22Rv1 (cell line): ENCODE measurements around the gene ACD.
A peak's percentile ranks its signal among the peaks of the same experiment; 100 is the strongest.

ENCODE experiments used
- H3K27ac ChIP-seq: fragments of 450-650 bp; 2 replicates; pipeline ENCODE4 v1.5.1; 2017
- ZFX ChIP-seq: fragments of 450-650 bp; IDR thresholded peaks from 2 replicates; pipeline ENCODE4 v1.6.1; 2017; ENCODE audit warnings: antibody characterized with exemption, borderline replicate concordance
- TF ChIP-seq, protein P1 (sequence below): fragments of 450-650 bp; IDR thresholded peaks from 2 replicates; pipeline ENCODE4 v1.5.1; 2017; ENCODE audit warnings: mild to moderate bottlenecking

The ACD gene

DNA sequence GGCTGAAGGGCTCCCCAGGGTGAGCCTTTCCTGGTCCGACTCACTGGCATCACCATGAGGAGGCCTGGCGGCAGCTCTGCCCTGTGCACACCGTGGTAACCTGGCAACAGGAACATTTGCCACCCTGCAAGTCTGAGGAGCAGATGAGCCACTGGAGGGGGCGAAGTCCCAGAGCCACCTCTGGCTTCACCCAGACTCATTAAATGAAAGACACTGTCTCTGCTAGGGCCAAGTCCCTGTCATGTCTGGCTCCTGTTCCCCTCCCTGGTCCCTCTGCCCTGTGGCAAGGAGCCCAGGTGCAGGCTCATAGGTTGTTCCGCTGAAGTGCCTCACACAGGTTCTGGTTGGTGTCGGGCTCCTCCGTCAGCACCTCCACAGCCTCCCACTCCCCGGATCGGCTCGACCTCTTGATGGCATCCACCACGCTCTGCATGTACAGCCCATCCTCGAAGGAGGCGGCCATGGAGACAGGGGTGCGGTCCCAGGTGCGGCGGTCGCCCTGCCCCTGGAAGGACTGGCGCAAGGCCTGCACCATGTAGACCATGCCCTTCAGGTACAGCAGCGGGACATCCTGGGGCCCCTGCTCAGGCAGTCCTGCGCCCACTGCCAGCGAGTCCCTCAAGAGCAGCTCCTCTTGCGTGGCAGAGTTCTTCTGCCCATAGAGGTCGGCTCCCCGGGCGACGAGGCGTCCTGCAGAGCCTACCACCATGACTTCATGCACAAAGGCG lies 15.0 kb upstream of the ACD start:
- no peak for TF ChIP-seq ZFX
- TF ChIP-seq, protein P1, sequence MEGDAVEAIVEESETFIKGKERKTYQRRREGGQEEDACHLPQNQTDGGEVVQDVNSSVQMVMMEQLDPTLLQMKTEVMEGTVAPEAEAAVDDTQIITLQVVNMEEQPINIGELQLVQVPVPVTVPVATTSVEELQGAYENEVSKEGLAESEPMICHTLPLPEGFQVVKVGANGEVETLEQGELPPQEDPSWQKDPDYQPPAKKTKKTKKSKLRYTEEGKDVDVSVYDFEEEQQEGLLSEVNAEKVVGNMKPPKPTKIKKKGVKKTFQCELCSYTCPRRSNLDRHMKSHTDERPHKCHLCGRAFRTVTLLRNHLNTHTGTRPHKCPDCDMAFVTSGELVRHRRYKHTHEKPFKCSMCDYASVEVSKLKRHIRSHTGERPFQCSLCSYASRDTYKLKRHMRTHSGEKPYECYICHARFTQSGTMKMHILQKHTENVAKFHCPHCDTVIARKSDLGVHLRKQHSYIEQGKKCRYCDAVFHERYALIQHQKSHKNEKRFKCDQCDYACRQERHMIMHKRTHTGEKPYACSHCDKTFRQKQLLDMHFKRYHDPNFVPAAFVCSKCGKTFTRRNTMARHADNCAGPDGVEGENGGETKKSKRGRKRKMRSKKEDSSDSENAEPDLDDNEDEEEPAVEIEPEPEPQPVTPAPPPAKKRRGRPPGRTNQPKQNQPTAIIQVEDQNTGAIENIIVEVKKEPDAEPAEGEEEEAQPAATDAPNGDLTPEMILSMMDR: no peak
- H3K27ac ChIP-seq: no peak overlapping the region

DNA sequence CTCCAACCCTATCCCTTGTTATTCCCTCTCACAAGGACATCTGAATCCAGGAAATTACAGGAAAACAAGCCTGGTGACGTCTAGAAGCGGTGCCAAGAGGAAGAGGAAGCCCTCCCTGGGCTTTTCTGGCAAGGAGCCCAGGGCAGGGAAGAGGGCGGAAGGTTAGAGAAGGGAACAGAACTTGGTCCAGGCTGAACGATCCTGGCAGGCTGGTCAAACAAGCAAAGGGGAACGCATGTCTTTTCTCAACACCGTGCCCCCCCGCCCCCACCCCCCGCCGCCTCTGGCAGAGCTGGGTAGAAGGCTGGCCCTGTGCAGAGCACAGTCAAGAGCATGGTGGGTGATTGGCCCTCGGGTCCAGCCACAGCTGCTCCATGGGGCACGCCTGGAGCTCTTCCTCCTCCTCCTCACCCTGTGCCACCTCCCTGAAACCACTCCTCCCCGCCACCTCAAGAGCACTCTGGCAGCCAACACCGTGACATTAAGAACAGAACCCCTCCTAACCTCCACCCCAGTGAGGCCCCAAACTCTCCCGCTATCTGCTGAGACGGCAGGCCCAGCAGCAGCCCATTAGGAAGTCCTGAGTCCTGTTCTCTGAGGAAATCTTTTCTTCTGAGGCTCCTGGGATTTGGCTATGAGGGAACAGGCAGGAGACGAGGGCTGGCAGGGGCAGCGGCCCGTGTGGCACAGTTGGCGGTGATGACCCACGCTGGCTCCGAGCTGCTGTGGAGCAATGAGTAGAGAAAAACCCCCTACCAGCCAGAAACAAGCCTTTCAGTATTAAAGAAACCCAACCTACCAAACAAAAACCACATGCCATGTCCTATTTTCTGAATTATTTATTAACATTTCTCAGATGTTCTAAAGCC lies 13.9 kb upstream of the ACD start:
- H3K27ac ChIP-seq: 0 out of 2 replicates have a peak overlapping the region, but pooled peaks have one; percentile 17

DNA sequence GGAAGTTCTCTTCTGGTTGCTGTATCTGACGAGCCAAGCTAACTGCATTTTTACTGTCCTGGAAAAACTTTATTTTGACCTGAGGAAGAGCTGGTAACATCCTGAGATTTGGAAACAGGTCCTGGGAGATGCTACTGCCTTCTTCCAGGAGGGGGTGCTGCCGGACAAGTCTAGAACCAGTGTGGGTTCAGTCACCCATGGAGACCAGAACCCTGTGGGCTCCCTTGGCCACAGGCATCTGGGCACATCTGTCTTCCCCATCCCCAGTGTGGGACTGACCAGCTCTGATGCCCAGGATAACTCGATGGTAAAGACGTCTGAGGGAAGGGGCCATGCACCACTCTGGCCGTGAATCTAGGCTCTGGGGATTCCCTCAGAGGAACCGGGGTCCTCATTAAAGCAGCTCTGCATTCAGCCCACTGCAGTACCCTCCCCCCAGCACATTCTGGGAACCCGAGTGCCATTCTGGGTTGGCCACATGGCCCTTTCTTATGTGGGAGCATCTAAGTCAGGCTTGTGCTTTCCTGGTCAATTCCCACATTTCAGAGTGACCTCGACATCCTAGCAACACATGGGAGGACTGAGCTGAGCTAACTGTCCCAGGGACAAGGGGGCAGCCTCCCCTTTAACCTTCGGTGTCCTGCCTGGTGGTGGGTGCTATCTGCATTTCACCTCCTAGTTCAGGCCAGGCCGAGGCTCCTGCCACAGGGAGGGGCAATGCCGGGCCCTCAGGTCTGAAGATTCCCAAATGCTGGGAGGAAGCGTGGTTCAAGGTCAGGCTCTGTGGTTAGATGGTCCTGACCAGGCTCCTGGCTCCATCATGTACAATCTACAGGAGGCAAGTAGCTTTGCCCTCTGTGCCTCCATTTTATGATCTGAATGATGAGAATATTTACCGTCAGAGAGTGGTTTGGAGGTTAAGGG lies 12.9 kb upstream of the ACD start:
- H3K27ac ChIP-seq: 0 out of 2 replicates have a peak overlapping the region, but pooled peaks have one; percentile 17
- no peak for TF ChIP-seq ZFX
- TF ChIP-seq, protein P1: peak; percentile 82

More for the DNA sequence above, 13.9 kb upstream of the ACD start:
- TF ChIP-seq, protein P1: no peak
- no peak for TF ChIP-seq ZFX

DNA sequence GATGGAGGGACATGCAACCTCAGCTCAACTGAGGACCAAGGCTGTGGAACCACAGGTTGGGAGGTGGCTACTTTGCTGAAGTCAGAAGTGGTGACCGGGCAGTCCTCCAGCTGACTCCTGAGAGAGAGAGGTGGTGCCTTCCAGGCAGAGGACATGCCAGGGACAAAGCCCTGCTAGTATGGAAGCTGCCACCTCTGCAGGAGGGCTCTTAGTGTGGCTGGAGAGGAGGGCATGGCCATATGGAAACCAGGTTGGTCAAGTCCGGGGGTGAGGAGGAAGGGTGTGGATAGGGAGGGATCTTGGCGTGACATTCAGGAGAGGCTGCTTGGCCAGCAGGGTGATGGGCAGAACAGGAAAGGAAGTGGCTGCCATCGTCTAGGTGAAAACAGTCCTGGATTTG lies 12.2 kb upstream of the ACD start:
- TF ChIP-seq ZFX: no peak
- TF ChIP-seq, protein P1: no peak
- no peak overlapping the region for H3K27ac ChIP-seq

DNA sequence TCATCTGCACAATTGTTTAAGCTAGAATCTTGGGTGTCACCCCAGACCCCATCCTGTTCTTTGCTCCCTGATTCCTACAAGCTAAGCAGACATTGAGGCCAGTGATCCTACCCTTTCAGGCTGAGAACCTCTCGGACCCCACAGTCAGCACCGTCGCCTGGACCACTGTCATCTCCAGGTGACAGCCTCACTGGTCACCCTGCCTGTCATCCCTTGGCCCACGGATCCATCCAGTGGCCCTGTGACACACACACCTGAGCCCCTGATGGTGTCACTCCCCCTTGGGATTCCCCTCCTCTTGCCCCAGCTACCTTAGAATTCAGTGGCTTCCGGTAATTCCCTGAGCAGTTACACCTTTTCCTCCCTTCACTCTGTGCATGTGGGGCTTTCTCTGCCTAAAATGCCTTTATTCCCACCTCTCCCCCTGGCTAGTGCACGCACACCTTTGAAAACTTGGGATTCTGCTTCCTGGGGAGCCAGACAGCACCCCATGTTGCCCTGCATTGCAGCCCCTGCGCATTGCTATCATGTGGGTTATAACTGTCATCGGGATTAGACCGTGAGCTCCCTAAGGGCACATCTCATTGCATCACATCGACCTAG lies 9.5 kb upstream of the ACD start:
- TF ChIP-seq, protein P1: no peak
- TF ChIP-seq ZFX: no peak
- no peak overlapping the region for H3K27ac ChIP-seq

DNA sequence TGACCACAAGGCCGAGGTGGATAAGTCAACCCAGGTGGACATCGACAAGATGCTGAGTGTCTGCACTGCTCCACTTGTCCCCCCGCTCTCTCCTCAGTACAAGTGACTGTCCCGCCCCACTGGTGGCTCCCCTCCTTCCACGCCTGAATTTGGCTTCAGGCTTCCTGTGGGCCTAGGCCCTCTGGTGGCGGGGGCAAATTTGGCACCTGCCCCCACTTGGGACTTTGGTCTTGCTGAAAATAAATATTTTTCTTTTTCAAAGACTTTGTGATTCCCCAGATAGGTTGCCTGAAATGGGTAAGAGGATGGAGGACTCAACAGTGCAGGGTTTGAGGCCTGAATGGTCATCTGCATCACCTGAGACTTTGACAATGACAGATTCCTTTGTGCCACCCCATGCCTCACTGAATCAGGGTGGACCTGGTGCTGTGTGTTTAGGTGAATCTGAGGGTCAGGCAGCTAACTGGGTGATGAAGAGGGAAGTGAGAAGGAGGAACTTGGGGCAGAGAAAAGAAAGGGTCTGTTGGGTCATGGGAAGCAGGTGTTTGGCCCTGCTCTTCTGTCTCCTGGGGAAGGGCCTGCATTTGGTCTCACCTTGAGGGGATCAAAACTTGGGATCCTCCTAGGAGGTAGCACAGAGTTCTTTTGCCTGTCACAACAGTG lies 8.6 kb upstream of the ACD start:
- TF ChIP-seq, protein P1: no peak
- TF ChIP-seq ZFX: no peak
- peak overlapping the region; percentile 80; the same call in 1 of the 2 replicates for H3K27ac ChIP-seq
